BLaER1 treated with 17β-estradiol and CSF1 and Interleukin-3, amounts not matched to agents 10 nM and 100 nM (cell line): ENCODE data around the gene HAGH.

Source experiments
- H3K27ac ChIP-seq, 11 experiments: shearing (Covaris generic); formaldehyde crosslinking; 2 replicates each; pipeline ENCODE4 v1.8.1; 2022
- H3K27me3 ChIP-seq, 11 experiments: shearing (Covaris generic); formaldehyde crosslinking; 2 replicates each; pipeline ENCODE4 v1.8.1; 2022
- H3K36me3 ChIP-seq, 11 experiments: shearing (Covaris generic); formaldehyde crosslinking; 2 replicates each; pipeline ENCODE4 v1.8.1; 2022
- H3K4me1 ChIP-seq, 10 experiments: shearing (Covaris generic); formaldehyde crosslinking; 2 replicates each; pipeline ENCODE4 v1.8.1; 2022
- H3K4me2 ChIP-seq, 11 experiments: shearing (Covaris generic); formaldehyde crosslinking; 2 replicates each; pipeline ENCODE4 v1.8.1; 2022
- H3K4me3 ChIP-seq, 10 experiments: shearing (Covaris generic); formaldehyde crosslinking; 2 replicates each; pipeline ENCODE4 v1.8.1; 2022
- H3K9ac ChIP-seq, 11 experiments: shearing (Covaris generic); formaldehyde crosslinking; 2 replicates each; pipeline ENCODE4 v1.8.1; 2022
- H3K9me3 ChIP-seq, 11 experiments: shearing (Covaris generic); formaldehyde crosslinking; replicated peaks in 1 of 11; 2 replicates each; pipeline ENCODE4 v1.8.1; 2022
- H4K20me1 ChIP-seq, 11 experiments: shearing (Covaris generic); formaldehyde crosslinking; 2 replicates each; pipeline ENCODE4 v1.8.1; 2022
- Cebpa-rat ChIP-seq, 11 experiments: shearing (Covaris generic); IDR thresholded peaks; 2 replicates each; pipeline ENCODE4 v1.8.1; 2022

Gene HAGH

DNA sequence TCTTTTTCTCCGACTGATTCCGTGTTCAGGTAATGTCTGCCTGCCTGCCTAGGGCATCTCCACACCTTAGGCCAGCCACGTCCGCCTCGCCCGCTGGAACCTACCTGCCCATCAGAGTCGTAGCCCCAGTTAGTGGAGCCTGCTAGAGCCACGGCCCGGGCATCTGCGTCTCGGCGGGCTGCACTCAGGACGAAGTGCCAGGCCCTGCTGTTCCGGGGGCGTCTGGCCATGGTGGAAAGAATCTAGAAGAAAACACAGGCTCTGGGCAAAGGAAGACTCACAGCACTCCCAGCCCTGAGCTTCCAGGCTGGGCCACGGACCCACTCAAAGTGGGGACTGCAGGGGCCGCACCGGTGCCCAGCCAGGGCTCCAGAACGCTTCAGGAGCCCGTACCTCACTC is 45.4 kb downstream of the HAGH start:
- H3K4me2 ChIP-seq = peak overlapping the region; percentile 83 to 99 (median 95)
- H3K9ac ChIP-seq = peak overlapping the region; percentile 83 to 95 (median 88)
- peak overlapping the region; percentile 78 to 99 (median 88) for H3K4me3 ChIP-seq
- peaks cover 63 to 91% (median 85%) of the 10 kb centered on the region in 11 experiments for H4K20me1 ChIP-seq
- no peak for TF ChIP-seq Cebpa-rat (IDR thresholded peaks at IDR 0.05)
- peaks cover 51 to 71% (median 57%) of the 10 kb centered on the region in 11 experiments for H3K36me3 ChIP-seq
- no peaks in the 10 kb centered on the region for H3K27me3 ChIP-seq
- H3K9me3 ChIP-seq = no peaks in the 10 kb centered on the region
- H3K27ac ChIP-seq = peak overlapping the region; percentile 54 to 86 (median 80); a peak in 21 of 22 replicates
- H3K4me1 ChIP-seq = peaks cover 22 to 40% (median 29%) of the 10 kb centered on the region in 10 experiments

DNA sequence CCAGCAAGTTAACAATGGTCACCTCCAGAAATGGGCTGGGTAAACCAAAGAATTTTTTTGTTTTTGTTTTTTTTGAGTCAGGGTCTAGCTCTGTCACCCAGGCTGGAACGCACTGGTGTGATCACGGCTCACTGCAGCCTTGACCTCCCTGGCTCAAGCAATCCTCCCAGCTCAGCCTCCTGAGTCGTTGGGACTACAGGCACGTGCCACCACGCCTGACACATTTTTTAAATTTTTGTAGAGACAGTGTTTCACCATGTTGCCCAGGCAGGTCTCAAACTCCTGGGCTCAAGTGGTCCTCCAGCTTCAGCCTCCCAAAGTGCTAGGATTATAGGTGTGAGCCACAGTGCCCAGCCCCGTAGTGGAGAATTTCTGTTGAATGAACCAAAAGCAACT is 46.0 kb downstream of the HAGH start:
- Histone ChIP-seq H3K36me3 (peaks cover 51 to 71% (median 57%) of the 10 kb centered on the region in 11 experiments), H3K9ac (peak overlapping the region in 10 of 11 experiments; percentile 83 to 95 (median 88); a peak in 15 of 22 replicates), H3K27ac (peak overlapping the region in 1 of 11 experiments; percentile 81; a peak in 1 of 22 replicates), H3K9me3 (no peaks in the 10 kb centered on the region), H4K20me1 (peaks cover 63 to 91% (median 84%) of the 10 kb centered on the region in 11 experiments), H3K4me2 (peak overlapping the region; percentile 83 to 99 (median 95); a peak in 21 of 22 replicates), H3K27me3 (no peaks in the 10 kb centered on the region), H3K4me3 (peak overlapping the region in 8 of 10 experiments; percentile 83 to 99 (median 90); a peak in 5 of 20 replicates), H3K4me1 (peaks cover 22 to 44% (median 35%) of the 10 kb centered on the region in 10 experiments)
- TF ChIP-seq Cebpa-rat (IDR thresholded peaks at IDR 0.05) = no peak

DNA sequence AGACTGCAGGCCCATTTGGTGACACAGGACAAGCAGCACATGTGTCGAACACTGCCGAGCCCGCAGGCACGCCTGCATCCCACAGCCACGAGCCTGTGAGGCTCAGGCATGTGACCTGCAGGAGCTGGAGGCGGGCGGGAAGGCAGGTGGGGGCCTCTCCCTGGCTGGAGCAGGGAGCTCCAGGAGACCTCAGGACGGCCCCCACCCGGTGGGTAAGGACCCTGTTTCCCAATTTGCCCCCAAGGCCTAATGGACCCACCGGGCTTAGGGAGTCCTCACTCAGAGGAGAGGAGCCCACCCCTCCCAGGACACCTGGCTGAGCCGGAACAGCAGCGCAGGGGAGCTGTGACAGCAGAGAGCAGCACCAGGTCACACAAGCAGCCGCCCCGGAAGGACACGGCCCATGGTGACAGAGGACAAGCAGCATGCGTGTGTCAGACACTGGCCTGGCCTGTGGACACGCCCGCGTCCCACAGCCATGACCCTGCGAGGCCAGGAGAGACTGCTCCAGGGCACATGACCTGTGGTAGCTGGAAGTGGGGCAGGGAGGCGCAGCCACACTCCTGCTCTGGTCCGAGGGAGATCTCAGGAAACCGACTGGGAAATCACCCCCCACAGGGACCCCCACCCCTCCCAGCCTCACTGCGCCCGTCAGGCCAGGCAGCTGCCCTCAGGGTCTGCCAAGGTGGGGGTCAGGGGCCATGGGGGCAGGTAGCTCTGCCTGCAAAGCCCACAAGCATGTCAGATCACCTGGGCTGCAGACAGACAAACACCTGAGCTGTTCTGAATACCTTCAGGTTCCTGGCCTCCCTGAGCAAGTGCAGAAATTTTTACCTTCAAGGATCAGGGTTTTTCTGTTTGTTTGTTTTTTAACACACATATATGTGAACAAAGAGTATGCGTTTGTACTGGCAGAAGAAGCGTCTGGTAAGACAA is 46.6 kb downstream of the HAGH start:
- H3K27me3 ChIP-seq = no peaks in the 10 kb centered on the region
- H3K9me3 ChIP-seq = no peaks in the 10 kb centered on the region
- H4K20me1 ChIP-seq = peaks cover 68 to 91% (median 83%) of the 10 kb centered on the region in 11 experiments
- peak overlapping the region in 1 of 11 experiments; percentile 99; a peak in 2 of 22 replicates for H3K4me2 ChIP-seq
- peaks cover 26 to 51% (median 39%) of the 10 kb centered on the region in 10 experiments for H3K4me1 ChIP-seq
- H3K4me3 ChIP-seq = no peak overlapping the region
- no peak for TF ChIP-seq Cebpa-rat (IDR thresholded peaks at IDR 0.05)
- peak overlapping the region in 8 of 11 experiments; percentile 15 to 95 (median 88); a peak in 8 of 22 replicates for H3K9ac ChIP-seq
- no peak overlapping the region for H3K27ac ChIP-seq
- peaks cover 51 to 71% (median 58%) of the 10 kb centered on the region in 11 experiments for H3K36me3 ChIP-seq

DNA sequence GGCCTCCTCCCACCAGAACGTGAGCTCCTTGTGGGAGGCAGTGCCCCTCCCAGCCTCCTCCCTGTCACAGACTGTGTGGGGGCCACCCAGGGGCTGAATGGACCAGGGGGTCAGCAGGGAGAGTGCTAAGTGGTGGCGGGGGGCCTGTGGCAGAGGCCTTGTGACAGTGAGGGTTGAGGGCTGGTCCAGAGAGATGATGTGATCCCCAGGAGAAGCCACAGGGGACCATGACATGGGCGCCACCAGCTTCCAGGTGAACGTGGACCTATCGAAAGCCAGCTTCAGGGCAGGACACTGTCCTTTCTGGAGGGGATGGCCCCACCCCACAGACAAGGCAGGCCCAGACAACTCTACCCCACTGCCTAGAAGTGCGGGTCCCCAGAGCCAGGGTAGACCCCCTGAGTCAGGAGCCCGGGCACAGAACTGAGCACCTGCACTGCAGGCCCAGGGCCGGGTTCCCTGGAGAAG is 47.4 kb downstream of the HAGH start:
- Histone ChIP-seq H3K4me3 (no peak overlapping the region), H3K36me3 (peaks cover 48 to 70% (median 60%) of the 10 kb centered on the region in 11 experiments), H3K27me3 (no peaks in the 10 kb centered on the region), H3K4me2 (no peak overlapping the region), H3K4me1 (peaks cover 30 to 51% (median 45%) of the 10 kb centered on the region in 10 experiments), H3K27ac (no peak overlapping the region), H3K9ac (peak overlapping the region in 7 of 11 experiments; percentile 1 to 36 (median 26); a peak in 9 of 22 replicates), H4K20me1 (peaks cover 75 to 91% (median 84%) of the 10 kb centered on the region in 11 experiments), H3K9me3 (no peaks in the 10 kb centered on the region)
- no peak for TF ChIP-seq Cebpa-rat (IDR thresholded peaks at IDR 0.05)

DNA sequence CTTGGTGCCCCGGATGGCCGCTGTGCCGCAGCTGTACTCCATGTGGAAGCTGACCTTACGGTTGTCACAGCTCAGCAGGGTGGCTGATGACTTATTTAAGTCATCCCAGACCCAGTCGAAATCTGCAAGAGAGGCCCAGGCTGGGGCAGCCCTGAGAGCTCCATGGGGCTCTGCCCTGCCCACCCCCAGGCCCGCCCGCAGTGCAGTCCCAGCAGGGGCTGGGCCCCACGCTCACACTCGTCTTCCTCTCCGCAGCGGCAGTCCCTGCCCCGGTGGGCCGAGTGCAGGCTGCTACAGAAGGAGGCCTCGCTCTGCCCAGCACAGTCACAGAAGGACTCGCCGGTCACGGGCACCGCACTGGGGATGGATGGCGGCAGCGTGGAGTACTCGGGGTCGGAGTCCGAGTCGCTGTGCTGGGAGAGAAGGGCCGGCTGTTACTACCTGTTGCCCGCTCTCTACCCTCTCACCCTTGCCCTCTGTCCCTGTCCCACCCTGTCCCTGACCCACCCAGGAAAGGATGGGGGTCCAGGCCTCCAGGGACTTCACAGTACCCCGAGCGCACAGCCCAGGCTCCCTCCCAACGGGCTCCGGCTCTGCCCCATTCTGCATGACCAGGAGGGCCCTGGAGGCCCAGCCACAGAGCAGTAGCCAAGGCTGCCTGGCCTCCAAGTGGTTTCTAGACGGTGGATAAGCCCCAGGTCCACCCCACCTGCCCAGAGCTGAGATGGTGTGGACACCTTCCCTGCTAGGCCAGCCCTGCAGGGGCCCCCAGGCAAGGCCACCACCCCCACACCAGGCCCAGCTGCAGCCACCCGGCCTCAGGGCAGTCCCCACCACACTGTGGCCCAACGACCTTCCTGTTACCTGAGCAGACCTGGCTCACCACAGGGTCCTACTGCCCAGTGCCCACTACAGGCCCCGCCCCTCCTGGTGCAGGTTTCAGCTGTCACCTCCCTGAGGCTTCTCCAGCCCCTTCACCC is 48.1 kb downstream of the HAGH start:
- H3K4me2 ChIP-seq = no peak overlapping the region
- no peak overlapping the region for H3K27ac ChIP-seq
- H3K27me3 ChIP-seq = no peaks in the 10 kb centered on the region
- H3K4me3 ChIP-seq = no peak overlapping the region
- H3K9ac ChIP-seq = peak overlapping the region in 6 of 11 experiments; percentile 1 to 41 (median 24); a peak in 7 of 22 replicates
- no peaks in the 10 kb centered on the region for H3K9me3 ChIP-seq
- TF ChIP-seq Cebpa-rat (IDR thresholded peaks at IDR 0.05) = no peak
- peaks cover 80 to 91% (median 83%) of the 10 kb centered on the region in 11 experiments for H4K20me1 ChIP-seq
- H3K4me1 ChIP-seq = peaks cover 29 to 48% (median 41%) of the 10 kb centered on the region in 10 experiments
- peaks cover 48 to 67% (median 60%) of the 10 kb centered on the region in 11 experiments for H3K36me3 ChIP-seq

DNA sequence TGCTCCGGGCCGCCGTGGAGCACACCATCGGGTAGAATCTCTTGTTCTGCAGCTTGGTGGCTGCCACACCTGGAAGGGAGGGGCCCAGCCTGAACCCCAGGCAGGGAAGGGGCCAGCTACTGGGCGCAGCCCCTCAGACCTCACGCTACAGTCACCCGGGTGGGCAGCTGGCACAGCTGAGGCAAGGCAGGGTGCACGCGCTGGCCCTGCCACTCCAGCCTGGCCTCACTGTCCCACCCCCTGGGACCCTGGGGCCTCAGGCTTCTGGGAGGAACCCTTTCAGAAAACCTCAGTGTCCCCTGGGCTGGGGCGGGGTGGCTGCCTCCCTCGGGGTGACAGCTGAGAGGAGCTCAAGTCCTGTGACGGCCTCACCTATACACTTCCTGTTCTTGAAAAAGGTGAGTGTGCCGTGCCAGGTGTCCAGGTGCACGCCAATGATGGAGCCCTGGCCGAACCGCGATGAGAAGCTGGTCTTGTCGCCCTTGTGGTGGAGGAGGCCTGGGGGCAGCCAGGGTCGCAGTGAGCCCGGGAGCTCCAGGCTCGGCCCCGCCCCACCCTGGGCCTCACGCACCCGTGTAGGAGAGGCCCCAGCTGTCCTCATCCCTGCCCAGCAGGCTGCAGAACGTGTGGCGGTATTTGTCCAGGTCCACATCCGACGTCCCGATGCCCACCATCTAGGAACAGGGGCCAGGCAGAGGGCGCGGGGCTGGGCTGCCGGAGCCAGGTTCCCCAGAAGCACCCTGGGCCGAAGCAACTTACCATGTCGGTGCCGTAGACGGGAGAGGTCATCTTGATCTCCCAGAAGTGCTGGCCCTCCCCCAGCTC is 49.0 kb downstream of the HAGH start:
- Histone ChIP-seq H3K4me3 (no peak overlapping the region), H3K36me3 (peaks cover 48 to 67% (median 60%) of the 10 kb centered on the region in 11 experiments), H3K4me1 (peaks cover 28 to 47% (median 41%) of the 10 kb centered on the region in 10 experiments), H3K9ac (peak overlapping the region in 6 of 11 experiments; percentile 11 to 54 (median 29); a peak in 4 of 22 replicates), H3K4me2 (no peak overlapping the region), H3K9me3 (no peaks in the 10 kb centered on the region), H3K27ac (no peak overlapping the region), H4K20me1 (peaks cover 80 to 89% (median 83%) of the 10 kb centered on the region in 11 experiments), H3K27me3 (no peaks in the 10 kb centered on the region)
- no peak for TF ChIP-seq Cebpa-rat (IDR thresholded peaks at IDR 0.05)

DNA sequence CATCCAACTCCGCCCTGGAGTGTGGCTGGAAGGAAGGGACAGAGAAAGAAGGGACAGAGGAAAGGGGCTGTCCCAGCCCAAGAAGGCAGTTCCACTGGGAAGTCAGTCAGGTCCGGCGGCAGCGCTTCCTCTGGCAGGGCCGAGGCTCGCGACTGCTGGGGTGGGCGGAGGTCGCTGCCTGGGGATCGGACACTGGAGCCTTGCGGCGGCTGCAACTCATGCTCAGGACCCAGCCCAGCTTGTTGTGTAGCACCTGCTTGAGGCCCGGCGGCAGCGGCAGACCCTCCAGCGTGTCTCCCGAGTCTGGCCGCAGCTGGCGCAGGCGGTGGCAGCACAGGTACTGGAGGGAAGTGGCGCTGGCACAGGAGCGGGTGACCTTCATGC is 49.6 kb downstream of the HAGH start:
- TF ChIP-seq Cebpa-rat (IDR thresholded peaks at IDR 0.05) = no peak
- no peaks in the 10 kb centered on the region for H3K27me3 ChIP-seq
- H4K20me1 ChIP-seq = peaks cover 76 to 93% (median 82%) of the 10 kb centered on the region in 11 experiments
- H3K27ac ChIP-seq = no peak overlapping the region
- H3K4me2 ChIP-seq = no peak overlapping the region
- no peaks in the 10 kb centered on the region for H3K9me3 ChIP-seq
- peaks cover 48 to 67% (median 60%) of the 10 kb centered on the region in 11 experiments for H3K36me3 ChIP-seq
- H3K9ac ChIP-seq = peak overlapping the region in 7 of 11 experiments; percentile 13 to 54 (median 32); a peak in 6 of 22 replicates
- H3K4me1 ChIP-seq = peaks cover 28 to 47% (median 41%) of the 10 kb centered on the region in 10 experiments
- H3K4me3 ChIP-seq = no peak overlapping the region
